ENCODE data around the gene RAX.

Gene RAX

DNA sequence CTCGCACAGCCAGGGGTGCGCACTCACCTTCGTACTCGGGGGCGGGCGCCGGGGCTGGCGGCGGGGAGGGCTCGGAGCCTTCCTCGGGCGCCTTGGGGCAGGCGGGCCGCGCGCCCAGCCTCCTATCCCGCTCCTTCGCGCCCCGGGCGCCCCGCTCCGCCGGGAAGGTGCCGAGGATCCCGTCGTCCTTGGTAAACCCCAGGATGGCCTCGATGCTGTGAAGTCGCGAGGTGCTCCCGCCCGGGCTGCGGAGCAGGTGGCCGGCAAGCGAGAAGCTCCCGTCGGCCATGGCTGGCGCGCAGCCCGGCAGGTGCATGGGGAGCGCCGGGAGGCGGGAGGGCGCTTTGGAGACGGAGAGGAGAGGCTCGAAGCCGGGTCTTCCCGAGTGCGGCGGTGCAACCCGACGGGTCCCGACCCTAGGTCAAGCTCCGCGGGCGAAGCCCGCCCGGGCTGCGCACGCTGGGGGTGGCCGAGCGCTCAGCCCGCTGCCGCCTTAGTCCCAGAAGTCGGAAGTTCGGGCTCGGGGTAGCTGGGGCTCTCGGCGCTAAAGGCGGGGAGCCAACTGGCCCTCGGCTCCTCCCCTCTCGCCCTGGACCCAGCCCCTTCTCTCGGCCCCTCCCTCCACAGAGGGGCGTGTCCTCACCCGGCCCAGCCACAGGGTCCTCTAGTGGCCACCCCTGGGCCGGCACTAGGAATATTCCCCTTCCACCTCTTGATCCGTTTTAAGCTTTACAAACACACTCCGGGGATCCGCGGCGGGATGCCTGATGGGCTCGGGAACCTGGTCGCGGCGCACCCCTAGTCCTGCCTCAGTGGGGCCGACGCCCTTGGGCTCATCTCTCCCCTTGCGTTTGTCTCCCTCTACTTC is at the start of gene RAX:
TSS of gene RAX (minus strand) at position 564 of the 868 bp plus-strand sequence. CDS start at position 316, 248 bp downstream.
- DNase-seq (ENCODE audit: low read depth), result no peak

DNA sequence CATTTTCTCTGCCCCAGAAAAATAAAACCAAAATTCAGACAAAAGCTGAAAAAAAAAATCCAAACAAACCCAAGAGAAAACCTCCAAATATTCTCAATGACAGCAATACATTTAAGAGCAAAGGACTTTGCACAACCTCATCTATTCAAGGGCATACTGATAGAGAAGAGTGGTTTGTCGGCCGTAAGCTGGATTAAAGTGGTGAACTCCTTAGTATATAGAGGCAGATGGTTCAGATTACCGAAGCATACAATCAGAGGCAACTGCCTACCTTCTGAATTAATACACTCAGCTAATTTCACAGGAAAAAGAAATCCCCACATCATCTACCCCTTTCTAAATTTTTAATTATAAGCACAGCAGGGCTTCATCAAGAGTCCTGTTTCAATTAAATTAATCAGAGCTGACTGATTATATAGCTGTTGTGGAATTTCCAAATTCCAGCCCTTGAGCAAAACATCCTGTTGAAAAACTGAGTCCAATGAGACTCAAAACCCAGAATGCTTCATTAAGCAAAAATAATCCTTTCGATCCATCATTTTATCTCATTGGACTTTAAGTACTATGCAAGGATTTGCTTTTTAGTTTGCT is 45.3 kb upstream of the RAX start, which contains the start of gene CPLX4:
TSS of gene CPLX4 (minus strand) at position 190 of the 591 bp plus-strand sequence. CDS start at position 3, 187 bp downstream.
- no peak for DNase-seq (ENCODE audit: low read depth)

DNA sequence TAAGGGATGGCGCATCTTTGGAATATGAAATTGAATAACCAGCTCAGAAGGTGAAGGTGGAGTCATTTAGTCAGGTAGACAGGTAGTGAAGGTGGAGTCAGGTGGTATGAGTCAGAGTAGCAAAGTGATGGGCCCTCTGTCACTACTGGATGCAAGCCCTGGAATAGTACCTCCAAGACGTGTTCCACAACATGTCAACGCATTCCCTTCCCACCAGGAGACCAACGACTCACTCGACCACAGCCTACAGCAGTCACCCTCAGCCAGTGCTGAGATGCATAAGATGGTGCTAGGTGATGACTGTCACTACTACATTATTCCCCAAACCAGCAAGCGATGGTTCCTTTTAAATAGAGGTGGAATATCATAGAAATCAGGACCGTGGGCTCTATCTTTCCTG is 38.4 kb upstream of the RAX start:
- no peak for DNase-seq (ENCODE audit: low read depth)

DNA sequence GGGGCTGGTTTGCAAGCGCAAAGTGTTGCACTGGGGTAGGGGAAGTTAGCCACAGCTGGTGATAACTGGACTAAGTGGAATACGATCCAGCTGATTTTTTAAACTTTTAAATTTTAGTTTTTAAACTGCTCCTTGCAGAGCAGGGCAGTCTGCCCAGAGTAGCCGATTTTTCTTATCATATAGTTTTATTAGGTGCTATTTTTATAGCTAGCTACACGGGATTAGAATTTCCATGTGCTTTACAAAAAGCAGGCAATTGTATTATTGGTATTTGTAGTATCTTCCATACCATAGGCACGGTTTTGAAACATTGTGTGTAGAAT is 35.6 kb upstream of the RAX start:
- DNase-seq (ENCODE audit: low read depth), result no peak

DNA sequence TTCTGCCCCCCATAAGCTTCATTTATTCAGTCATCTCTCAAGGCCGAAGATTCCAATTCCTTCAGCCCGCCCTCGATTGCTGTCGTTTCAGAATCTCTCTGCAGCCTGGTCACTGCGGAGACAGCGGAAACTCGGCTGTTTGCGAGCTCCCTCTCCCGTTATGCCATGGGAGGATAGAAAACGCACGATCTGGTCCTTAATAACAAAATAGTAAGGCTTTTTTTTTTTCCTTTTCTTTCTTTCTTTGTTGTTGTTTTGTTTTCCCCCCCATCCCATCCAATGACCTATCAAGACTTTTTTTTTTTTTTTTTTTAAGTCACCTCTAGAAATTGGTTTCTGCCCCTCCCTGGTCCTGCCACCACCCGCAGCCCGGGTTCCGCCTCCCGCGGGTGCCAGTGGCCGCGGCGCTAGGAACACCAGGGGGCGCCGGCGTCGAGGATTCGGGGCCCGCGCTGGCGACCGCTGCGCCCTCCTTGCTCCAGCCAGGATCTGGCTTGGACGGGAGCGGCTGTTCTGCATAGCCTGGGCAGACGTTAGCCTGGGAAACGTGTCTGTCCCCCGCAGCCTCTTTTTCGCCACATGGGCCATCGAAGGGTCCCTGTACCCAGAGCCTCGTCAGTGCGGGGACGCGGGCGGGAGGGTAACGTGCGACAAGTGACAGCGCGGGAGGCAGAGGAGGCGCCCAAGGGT is 35.1 kb upstream of the RAX start:
- DNase-seq (ENCODE audit: low read depth), result peak; percentile 43

DNA sequence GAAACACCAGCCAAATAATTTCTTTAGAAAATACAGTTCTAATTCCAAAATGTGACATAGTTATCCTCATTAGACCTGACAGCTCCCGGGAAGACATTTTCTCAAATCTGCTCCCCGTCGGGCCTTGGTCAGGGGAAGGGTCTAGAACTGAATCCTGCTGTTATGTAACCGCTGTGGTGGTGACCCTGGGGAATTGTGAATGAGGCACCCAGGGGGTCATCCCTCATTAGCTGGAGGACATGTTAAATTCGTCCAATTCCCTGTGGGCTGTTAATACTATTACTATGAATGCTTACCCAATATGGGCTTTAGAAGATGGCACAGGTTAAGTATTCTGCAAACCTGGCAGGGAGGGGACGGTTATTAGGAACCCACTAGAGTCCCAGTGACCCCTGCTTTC is 33.4 kb upstream of the RAX start:
- no peak for DNase-seq (ENCODE audit: low read depth)

DNA sequence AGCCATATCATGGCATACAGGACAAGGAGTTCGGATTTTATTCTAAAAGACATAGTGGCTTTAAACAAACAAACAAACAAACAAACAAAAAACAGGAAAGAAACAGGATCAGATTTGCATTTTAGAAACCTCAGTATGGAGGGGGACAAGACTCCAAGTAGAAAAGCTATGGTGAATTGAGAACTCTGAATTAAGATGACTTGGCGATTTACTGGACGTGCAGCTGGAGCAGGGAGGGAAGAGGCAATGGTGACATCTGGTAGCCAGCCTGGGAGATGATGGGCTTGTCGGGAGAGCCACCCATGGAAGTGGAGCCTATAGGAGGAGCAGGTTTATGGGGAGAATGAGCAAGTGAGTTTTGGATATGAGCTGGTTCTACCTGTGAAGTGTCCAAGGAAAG is 32.0 kb upstream of the RAX start:
- DNase-seq (ENCODE audit: low read depth), result no peak

DNA sequence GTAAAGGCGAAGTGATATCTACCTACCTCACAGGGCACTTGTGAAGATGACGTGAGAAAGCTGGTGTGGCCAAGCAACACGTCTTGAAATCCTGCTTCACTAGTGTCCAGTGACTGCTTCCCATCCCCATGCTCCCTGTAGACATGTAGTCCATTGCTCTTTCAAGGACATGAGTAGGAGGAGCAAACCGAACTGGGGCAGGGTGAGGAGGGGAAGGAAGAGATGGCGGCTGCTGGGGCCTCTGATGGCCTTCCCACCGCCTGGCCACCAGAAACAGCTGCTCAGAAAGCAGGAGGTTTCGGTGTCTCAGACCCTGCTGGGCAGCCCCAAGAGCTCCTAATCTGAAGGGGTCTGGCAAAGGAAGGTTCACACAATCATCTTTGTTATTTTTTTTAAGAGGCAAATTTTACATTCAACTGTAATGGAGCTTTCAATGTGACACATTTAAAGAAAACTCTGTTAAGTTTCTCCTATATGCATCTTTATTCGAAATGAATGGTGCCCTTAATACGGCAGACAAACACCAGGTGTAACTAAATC is 30.5 kb upstream of the RAX start:
- DNase-seq (ENCODE audit: low read depth), result no peak

DNA sequence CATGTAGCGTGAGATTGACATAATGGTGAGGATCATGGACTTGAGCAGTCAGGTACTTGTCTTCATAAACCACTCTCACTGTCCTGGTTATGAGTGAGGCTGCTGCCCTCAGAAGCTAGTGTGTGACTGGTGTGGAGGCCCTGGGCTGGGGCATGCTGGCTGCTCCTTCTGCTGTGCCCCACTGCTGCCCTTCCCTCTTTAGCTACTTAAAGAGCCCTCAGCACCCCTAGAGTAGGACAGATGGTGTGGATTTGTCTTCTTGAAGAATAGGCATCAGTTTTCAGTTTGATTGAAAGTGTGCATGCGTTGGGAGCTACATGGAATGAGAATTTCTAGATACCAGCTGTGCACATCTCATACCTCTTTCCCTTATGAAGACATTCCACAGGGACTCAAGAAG is 29.8 kb upstream of the RAX start:
- no peak for DNase-seq (ENCODE audit: low read depth)

DNA sequence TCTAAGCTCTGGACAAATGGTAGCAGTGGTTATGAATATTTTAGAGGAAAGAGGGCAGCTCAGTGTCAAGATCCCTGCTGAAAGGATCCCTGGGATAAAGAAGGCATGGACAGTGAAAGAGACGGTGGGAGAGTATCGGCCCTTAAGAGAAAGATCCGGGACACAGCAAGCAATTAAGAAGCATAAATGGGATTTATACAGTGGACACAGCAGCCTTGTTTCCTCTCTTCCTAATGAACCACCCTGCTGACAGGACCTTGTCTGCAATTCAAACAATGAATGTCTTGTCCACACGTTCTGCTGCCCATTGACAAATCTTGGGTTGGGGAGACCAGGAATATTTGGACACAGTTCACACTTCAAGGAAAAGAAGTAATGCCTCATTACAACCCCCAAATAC is 28.7 kb upstream of the RAX start:
- DNase-seq (ENCODE audit: low read depth), result no peak

DNA sequence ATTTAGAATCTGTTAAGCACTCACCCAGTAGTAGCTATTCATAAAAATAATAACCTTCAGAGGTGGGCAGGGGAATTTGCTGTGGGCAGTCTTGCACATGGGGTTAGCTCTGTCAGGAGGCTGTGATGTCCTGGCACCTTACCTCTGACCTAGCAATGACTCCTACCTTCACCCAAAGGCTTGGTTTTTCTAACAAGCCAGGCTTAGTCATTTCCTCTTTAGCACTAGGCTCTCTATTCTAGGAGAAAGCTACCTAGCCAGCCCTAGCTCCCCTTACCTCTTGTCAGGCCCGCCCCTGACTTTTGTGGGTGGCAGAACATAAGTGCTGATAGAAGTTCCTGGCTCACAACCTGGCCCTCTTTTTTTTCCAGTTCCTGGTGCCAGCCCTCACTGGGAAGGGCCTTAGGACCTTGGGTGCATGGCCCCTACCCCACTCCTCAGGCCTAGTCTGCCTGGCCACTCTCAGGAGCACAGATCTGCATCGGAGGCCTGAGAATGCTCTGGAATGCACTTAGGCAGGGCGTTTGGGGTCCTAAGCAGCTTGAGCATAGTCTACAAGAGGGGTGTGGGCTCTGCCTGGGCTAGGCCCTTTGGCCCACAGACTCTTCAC is 27.5 kb upstream of the RAX start:
- no peak for DNase-seq (ENCODE audit: low read depth)

DNA sequence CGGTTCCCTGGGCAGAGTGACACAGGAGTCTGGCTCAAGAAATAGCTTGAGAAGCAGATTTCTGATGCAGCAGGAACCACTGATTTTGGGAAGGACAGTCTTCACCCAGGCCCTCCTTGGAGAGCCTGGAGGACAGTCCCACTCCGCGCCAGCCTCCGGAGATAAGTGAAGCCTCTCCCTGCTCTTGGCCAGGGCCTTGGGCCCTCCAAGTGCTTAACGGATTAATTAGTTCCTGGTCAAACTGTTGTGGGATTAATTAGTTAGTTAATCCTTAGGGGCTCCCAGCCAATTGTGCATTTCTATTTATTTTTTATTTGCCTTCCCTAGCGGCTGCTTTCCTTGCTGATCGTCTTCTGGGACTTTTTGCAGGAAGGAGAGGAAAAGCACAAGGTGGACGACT is 25.6 kb upstream of the RAX start:
- no peak for DNase-seq (ENCODE audit: low read depth)

DNA sequence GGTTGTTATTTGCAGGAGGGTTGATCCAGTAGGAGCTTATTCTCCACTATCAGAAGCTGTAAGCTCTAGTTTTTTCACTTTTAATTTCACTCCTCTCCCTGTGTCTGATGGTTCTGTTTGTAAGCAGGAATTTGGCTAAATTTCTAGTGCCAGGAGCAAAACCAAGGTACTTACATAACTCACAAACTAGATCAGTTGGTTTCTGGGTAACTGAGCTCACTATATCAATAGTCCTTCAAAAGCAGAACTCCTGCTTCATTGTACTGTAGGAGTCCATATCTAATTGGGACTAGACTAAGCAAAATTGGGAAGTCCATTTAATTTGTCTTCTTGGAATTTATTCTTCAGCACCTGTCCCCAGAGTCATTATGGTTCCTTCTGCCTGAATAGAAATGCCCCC is 20.1 kb upstream of the RAX start:
- no peak for DNase-seq (ENCODE audit: low read depth)

DNA sequence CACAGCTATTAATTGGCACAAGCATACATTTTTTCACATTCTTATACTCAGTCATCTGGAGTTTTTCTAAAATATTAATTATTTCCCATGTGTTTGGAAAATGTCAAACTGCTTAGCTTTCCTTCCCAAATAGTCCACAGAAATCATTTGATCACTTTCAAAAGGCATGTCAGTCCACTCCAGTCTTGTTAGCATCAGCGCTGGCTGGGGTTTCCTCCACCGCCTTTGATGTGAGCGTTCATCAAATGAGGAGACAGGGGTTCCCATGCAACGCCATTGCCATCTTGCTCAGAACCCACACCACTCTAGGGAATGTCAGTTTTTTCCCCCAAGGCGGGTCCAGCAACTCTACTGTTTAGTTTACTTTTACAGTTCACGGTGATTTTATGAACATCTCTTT is 13.1 kb upstream of the RAX start:
- no peak for DNase-seq (ENCODE audit: low read depth)

DNA sequence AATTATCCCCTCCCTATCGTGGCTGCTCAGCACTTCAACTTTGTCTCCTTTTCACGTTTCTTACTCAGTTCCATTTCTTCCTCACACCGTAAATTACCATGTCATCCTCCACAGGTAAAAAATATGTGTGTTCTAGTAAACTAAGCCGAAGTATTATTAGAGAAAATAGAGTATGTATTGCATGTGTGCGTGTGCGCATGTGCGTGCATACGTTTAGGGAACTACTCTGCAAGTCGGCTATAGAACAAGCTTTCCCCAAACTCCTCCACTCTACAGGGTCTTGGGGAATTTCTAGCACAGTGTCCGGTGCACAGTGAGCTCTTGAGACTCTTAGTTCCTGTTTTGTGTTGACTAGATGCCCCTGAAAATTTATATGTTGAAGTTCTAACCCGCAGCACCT is 9.1 kb upstream of the RAX start:
- DNase-seq (ENCODE audit: low read depth), result no peak

DNA sequence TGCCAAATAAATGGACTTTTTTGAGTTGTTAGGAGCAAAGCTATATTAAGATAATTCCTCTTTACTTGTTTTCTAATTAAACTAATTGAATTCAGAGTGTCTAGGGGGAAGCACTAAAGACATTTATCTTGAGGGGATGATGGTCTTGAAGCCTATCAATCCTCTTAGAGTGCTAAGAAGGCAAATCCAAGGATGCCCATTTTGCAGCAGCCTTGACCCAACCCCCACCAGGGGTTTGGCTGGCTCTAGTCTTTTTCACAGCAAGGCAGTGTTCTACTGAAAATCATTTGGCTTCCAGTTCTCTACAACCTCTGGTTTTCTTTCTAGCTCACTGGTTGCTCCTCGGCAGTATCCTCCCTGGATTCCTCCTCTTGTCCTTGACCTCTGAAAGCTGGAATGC is 6.5 kb upstream of the RAX start:
- DNase-seq (ENCODE audit: low read depth), result no peak

DNA sequence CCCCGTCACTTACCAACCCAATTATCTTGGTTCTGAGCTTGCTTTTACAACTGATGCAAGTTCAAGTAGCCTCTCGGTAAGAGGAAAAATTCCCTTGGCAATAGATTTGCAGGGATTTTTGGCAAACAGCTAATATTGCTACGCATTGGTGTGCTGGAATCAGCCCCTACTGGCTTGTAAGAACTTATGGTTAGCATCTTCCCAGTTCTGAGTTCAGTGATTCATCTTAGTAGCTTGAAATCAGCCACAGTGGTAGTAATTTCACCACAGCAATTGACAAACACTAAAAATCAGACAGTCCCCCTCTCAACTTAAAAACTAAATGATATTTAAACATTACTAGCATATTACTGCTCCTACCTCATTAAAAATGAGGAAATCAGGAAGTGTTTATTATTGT is 5.9 kb upstream of the RAX start:
- DNase-seq (ENCODE audit: low read depth), result no peak

DNA sequence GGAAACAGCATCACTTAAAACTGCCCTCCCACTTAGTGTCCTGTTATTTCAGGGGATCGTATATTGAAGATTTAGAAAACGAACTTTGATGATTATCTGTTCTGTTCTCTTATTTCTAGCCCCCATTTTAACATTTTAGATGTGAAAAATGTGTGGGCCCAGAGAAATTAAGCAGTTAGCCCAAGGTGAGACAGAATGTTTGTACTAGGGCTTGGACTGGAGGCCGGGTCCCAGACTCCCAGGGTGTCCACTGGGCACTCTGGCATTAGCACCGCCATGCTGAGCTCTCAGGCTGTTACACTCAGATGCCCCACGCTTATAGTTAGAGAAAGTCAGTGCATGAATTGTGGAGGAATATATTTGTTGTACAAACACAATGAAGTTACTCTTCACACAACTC is 5.5 kb upstream of the RAX start:
- DNase-seq (ENCODE audit: low read depth), result no peak

DNA sequence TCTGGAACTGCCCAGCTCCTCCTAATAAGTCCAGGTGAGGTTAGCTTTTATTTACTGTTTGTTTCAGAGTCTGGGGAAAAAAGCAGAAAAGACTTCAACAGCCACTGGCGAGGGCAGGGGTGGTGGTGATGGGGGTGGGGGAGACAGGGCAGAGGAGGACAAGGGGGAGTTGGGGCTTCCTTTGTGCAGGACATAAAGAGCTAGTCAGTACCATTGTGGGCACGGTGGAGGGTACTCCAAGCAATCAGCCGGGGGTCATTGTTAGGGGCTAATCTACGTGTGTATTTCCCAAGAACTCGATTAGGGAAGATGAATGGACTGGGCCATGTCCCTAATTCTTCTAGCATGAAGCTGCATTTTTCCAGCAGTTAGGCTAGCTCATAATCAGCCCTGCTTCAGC is 2.8 kb upstream of the RAX start:
- no peak for DNase-seq (ENCODE audit: low read depth)

DNA sequence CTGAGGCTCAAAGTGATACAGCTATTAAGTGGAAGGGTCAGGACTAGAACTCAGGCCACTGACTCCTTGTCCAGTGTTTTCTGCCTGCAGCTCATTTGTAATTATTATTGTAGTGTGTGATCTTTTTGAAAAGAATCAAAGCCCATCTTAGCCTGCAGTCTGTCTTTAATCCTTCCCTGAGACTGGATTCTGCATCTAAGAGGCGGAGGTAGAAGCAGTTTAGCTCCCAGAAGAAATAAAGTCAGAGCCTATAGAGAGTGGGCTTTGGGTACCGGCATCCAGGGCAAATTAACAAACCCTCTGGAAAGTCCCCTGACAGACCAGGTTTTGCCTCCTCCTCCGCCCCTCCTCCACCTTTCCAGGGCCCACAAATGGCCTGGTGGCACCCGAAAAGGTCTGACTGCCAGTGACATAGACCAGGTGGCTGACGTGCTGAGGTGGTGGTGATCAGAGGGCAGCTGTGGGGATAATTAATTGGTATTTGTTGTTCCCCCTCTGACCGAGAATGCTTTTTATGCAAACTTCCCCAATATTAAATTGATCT is 2.2 kb upstream of the RAX start:
- DNase-seq (ENCODE audit: low read depth), result no peak

DNA sequence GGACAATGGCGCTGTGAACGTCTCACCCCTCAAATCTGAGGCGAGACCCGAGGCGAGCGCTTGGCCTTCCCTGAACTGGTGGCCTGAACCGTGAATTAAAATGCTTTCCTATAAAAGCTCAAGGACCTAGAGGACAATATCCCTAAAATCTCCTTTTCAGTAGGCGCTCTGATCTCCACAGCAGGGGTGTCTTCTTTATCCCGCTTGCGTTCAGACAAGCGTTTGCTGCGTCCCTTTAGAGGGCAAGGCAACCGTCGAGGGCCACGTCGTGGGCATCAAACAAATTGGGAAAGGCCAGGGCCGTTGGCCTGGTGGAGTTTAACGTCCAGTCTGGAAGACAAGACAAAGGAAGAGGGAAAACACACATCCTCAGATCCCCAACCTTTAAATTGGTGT is 1.3 kb upstream of the RAX start:
- no peak for DNase-seq (ENCODE audit: low read depth)

DNA sequence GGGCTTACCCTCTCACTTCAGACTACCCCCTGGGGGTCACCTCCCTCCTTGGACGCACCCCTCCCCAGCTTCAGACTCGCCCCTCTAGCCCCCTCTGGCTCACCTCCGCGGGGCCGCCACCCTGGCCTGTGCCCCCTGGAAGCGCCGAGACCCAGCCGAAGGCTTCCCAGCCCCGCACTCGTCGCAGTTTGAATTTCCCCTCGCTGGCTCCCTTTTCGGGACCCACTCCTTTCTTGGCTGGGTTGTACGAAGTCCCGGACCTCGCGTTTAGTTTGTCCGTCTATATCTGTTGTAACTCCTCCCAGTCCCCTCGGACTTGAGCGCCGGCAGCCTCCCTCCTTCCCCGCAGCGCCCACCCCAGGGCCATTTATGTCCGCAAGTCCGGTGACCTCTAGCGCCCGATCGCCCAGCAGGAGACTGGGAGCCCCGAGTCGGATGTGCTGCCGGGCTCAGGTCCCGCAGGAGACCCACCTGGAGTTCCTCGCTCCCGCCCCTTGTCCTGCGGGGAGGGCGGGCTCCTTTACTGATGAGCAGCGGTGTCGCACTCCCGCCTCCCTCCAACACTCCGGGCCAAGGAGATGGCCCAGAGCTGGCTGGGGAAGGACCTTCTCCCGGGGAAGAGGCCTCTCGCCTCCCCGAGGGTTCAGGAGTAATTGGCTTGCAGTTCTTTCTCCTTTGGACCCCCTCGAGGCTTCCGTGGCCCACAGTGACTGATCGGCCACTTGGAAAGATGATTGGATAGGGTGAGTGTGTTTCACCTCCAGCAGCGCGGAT is 692 bp upstream of the RAX start:
- DNase-seq (ENCODE audit: low read depth), result no peak
